ENCODE data around the gene SCIN. TPM values are rescaled to one million over a fixed set of nuclear protein-coding genes. Genes with fewer than 3 reads are reported as not detected.

Gene SCIN
- total RNA-seq, 1 experiment from 2014 or later, result 0.22 TPM

GRCh38 chr7:12612622-12613021 is 42.1 kb downstream of the SCIN start:
- H3K27ac ChIP-seq (ENCODE audit: low read depth, low read length), result no peak overlapping the region
- H3K9me3 ChIP-seq (ENCODE audit: control insufficient read depth in 1 of 2, insufficient read depth in 1 of 2, low read depth in 1 of 2, low read length in 2 of 2), result no peaks in the 10 kb centered on the region
- intact Hi-C loops (cut with micrococcal nuclease), result loop anchor here (10.0 kb wide), 1 partner anchor 68 kb away; no protein-coding TSS in a partner anchor
- ChIA-PET POLR2A (no interaction called here), RAD21 (ENCODE audit: low non-redundant PET in 1 of 2, low total read pairs in 2 of 2, uncharacterized antibody in 2 of 2, unreplicated experiment in 2 of 2) (no interaction called here), CTCF (interaction anchor here (0.9 to 2.1 kb wide), 2 partner anchors 10 to 88 kb away, joined by 3 to 5 read pairs; no protein-coding TSS in a partner anchor)
- no peaks in the 10 kb centered on the region for H3K9me2 ChIP-seq (ENCODE audit: insufficient read depth)
- no peaks in the 10 kb centered on the region for H3K79me2 ChIP-seq (ENCODE audit: insufficient read depth, low read length)
- no peak overlapping the region for H3K4me2 ChIP-seq (ENCODE audit: low read length)
- no peaks in the 10 kb centered on the region for H3K27me3 ChIP-seq (ENCODE audit: insufficient read depth, low read length)
- no TSS peak for BruUV-seq (replicated peaks)
- no peak overlapping the region for H3K4me3 ChIP-seq (replicated peaks in 1 of 2; ENCODE audit: low read depth in 1 of 2, low read length in 2 of 2)
- no peak overlapping the region for H2AFZ ChIP-seq (ENCODE audit: low read depth, low read length, poor library complexity, severe bottlenecking)
- H3K36me3 ChIP-seq (ENCODE audit: control insufficient read depth in 1 of 2, insufficient read depth in 2 of 2, low read length in 2 of 2), result no peaks in the 10 kb centered on the region
- DNase-seq (ENCODE audit: low read depth, low spot score) (no peak), ATAC-seq (no peak)
- no peaks in the 10 kb centered on the region for H4K20me1 ChIP-seq (ENCODE audit: insufficient read depth)
- TF ChIP-seq TCF7L2 (IDR thresholded peaks at IDR 0.05; ENCODE audit: borderline replicate concordance, extremely low read depth, insufficient read depth, insufficient read length), result no peak
- no peak for TF ChIP-seq SIN3A (IDR thresholded peaks at IDR 0.05; ENCODE audit: low read depth)
- TF ChIP-seq EGR1 (IDR thresholded peaks at IDR 0.05; ENCODE audit: low read depth), result no peak
- no peak for TF ChIP-seq CBX3 (IDR thresholded peaks at IDR 0.05; ENCODE audit: low read depth)
- no peak for TF ChIP-seq FOSL1 (IDR thresholded peaks at IDR 0.05; ENCODE audit: low read depth)
- TF ChIP-seq RAD21 (IDR thresholded peaks at IDR 0.05; ENCODE audit: low read depth), result no peak
- TF ChIP-seq ZNF274 (IDR thresholded peaks at IDR 0.05; ENCODE audit: low read depth, low read length), result no peak
- no peak for TF ChIP-seq EZH2 (IDR thresholded peaks at IDR 0.05)
- TF ChIP-seq REST (IDR thresholded peaks at IDR 0.05; ENCODE audit: low read depth), result no peak
- no peak overlapping the region for H3K9ac ChIP-seq (ENCODE audit: low read length)
- no peaks in the 10 kb centered on the region for H3K4me1 ChIP-seq (ENCODE audit: control insufficient read depth in 1 of 2, insufficient read depth in 2 of 2, low read length in 2 of 2)

Measured in HCT116 (cell line).